GM19328 (cell line): ENCODE measurements around the gene LRFN4.
"Not testable (repeated sequence)": the region's sequence is repeated elsewhere in the genome, so short reads cannot be mapped to it uniquely, and the experiment has no call there.

Experiments
- ATAC-seq: cut with Tn5 transposase; IDR thresholded peaks from one replicate; pipeline ENCODE4 v1.9.1; 2021; ENCODE audit warnings: mild to moderate bottlenecking, moderate library complexity; ENCODE audit not compliant: unreplicated experiment

Gene LRFN4

DNA sequence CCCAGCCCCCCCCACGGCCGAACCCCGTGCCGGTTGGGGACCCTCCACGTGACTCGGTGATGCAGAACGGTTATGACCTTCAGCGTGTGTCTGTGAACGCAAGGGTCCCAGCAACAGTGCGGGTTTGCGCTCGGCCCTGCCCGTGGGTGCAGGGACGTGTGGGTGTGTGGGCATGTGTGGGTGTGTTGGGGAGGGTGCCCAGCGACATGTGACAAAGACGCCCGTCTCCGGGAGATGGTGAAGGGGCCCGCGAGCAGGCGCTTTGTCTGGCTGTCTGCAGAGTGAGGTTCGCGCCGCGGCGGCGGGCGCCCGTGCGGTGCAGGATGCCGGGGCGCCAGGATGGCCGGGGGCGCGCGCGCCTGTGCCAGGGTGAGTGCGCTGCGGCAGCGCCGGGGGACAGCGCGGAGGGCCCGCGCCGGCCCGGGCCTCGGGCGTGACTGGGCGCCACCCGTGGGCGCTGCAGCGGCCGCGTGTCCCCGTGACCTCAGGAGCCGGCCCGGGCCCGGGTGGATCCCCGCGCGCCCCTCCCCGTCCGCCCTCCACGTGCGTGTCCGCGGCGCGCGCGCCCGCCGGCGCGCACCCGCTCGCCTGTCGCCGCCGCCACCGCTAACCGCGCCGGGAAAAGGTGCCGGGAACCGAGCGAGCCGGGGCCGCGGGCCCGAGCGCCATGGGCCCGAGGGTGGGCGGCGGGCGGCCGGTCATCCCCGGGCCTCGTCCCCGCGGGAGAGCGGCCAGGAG is at the start of gene LRFN4:
Gene LRFN4 (plus strand): TSS at position 569 of the 738 bp plus-strand sequence. CDS start 681 bp downstream, outside the sequence.
- no peak for ATAC-seq

DNA sequence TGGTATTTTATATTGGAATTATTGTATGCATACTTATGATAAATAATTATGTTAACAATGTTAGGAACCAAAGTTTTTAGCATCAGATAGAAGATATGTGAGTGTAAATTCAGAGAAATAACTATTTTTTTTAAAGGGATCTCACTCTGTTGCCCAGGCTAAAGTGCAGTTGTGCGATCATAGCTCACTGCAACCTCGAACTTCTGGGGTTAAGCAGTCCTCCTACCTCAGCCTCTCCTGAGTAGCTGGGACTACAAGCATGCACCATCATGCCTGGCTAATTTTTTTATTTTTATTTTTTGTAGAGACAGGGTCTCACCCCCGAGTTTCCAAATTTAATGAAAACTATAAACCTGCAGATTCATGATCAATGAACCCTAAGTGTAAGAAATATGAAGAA is 47.3 kb upstream of the LRFN4 start:
- no peak for ATAC-seq

DNA sequence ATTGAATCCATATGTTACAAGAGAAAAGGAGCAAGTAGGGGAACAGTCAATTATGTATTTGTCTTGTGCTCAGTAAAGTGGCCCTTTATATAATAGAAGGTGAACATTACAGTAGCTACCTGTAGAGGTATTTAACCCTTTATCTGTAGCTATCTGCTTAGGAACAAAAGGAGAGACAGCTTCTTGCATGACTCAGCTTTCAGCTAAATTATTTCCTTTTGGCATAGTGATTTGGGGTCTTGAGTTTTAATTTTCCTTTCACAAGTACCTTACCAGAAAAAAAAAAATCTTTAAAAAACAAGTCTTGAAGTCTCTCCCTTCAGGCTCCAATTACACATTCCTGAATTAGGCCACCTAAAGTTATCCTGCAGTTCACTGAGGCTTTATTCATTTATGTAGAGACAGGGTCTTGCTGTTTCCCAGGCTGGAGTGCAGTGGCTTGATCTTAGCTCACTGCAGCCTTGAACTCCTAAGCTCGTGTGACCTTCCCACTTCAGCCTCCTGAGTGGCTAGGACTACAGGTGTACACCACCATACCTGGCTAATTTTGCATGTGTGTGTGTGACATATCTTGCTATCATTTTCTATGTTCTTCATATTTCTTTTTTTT is 46.2 kb upstream of the LRFN4 start:
- no peak for ATAC-seq

GRCh38 chr11:66814678-66815077 is 42.2 kb upstream of the LRFN4 start:
- no peak for ATAC-seq

DNA sequence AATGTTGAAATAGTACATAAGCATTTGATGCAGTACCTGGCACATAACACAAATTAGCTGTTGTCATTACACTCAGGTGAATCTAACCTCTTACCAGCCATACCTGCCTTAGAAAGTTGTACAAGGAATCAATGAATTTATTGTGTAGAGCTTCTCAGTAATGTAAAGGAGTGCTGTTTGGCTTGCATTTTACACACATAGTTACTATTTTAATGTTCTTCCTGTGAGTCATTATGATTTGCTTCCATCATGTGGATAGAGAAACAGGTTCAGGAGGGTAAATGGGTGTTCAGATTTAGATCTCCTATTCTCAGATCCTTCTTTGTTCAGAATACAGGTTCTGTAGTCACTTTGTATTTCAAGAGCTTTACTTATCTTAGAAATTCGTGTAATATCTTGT is 41.2 kb upstream of the LRFN4 start:
- ATAC-seq: no peak

DNA sequence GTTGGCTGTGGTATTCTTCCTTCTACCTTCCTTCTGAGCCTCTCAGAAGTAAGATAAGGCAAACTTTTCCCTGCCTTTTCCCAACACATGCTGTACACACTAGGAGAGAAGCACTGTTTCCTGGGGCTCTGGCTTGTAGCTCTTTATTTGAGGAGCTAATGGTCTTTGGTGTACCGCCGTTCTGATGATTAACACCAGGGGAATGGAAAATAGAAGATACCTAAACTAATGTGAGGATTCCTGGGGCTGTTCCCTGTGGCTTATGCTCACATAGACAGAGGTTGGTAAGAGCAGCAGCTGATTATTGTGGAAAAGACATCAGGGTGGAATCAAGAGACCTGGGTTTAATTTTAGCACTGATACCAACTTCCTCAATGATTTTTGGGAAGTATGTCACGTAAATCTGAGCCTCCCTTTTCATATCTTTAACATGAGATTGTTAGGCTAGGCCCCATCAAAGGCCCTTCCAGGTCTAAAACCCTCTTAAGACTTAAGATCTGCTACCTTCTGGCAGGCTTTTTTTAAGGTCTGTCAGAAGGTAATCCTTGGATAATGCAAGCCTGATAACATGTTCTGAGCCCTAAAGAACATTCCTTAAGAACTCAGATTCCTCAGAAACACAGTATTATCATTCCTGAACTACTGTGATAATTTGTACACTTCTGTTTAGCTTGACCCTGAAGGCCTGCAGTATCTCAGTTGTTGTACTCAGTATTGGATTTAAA is 38.5 kb upstream of the LRFN4 start:
- no peak for ATAC-seq

- ATAC-seq: no peak
Measured at GRCh38 chr11:66820381-66820780, 36.5 kb upstream of the LRFN4 start.

GRCh38 chr11:66820901-66821300 is 36.0 kb upstream of the LRFN4 start:
- no peak for ATAC-seq

DNA sequence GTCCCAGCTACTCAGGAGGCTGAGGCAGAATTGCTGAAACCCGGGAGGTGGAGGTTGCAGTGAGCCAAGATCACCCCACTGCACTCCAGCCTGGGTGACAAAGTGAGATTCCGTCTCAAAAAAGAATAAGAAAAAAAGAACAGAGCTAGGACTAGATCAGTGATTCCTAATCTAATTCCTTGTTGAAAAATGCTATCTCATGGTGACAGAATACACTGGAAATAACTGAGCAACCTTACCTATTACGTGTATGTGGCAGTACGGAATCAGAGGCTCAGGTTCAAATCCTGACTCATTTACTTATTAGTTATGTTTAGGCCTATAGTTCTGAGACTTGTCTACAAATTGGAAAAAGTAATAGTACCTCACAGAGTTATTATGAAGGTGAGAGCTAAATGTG is 33.2 kb upstream of the LRFN4 start:
- no peak for ATAC-seq

GRCh38 chr11:66824573-66824972 is 32.3 kb upstream of the LRFN4 start:
- ATAC-seq: not testable (repeated sequence)

DNA sequence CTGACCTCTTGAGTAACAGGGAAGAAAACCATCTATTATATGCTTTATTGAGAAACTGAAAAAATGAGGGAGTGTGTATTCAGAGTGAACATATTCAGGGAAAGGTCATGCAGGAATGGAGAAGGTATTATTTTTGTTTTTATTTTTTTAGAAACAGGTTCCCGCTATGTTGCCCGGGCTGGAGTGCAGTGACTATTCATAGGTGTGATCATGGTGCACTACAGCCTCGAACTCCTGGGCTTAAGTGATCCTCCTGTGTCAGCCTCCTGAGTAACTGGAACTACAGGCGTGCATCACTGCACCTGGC is 22.4 kb upstream of the LRFN4 start:
- no peak for ATAC-seq

DNA sequence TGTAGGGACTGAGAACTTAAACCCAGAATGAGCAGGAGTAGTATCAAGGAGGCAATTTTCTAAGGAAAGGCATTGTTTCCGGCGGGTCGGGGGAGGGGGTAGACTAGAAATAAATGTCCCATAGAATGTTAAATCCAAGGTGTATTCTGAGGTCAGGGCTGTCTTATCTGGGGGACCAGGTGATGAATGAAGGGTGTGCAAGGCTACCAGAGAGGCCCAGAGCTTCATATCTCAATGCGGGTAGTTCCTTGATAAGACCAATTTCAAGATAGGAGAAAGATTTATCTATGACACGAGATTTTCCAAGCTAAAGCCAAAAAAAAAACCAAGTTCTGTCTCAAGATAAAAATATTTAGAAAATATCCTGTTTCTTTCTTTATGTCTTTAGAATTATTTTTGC is 21.9 kb upstream of the LRFN4 start:
- ATAC-seq: no peak

- no peak for ATAC-seq
Measured at GRCh38 chr11:66835768-66836405, 21.0 kb upstream of the LRFN4 start.

GRCh38 chr11:66840317-66841091 is 16.4 kb upstream of the LRFN4 start:
- ATAC-seq: no peak

DNA sequence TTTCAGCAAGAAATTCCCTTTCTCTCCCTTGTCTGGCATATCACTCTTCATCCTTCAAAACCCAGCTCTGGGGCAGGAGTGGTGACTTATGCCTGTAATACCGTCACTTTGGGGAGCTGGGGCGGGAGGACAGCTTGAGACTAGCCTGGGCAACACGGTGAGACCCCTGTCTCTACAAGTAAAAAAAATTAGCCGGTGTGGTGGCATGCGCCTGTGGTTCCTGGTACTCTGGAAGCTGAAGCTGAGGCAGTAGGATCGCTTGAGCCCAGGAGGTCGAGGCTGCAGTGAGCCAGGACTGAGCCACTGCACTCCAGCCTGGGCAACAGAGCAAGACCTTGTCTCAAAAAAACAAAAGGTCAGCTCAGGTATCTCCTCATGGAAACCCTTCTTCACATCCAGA is 15.0 kb upstream of the LRFN4 start:
- ATAC-seq: no peak

DNA sequence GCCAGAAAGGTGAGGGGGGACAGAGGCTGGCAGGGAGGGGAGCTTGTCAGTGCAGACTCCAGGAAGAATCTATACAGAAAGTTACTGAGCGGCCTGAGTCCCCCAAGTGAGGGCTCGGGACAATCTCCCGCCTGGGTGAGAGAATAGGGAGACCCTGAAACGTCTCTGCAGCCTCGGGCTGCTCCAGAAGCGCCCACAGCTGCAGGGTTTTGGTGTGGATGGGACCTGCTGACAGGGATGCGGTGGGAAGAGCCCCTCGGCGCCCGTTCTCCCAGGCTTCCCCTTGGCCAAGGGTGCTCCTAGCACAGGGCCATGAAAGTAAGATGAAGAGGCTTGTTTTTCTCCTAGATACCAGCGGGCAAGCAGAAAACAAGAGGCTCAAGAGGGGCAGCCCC is 14.4 kb upstream of the LRFN4 start:
- no peak for ATAC-seq

- peak; percentile 78 for ATAC-seq
Measured at GRCh38 chr11:66842896-66843775, 13.7 kb upstream of the LRFN4 start, which contains the start of gene RCE1. Gene RCE1 (plus strand): TSS chr11:66843441. CDS start chr11:66843456, 15 bp downstream.

- ATAC-seq: no peak
Measured at GRCh38 chr11:66843776-66844495, 12.9 kb upstream of the LRFN4 start.

GRCh38 chr11:66844496-66845142 is 12.2 kb upstream of the LRFN4 start:
- no peak for ATAC-seq
